Immature natural killer cell (primary cell): ENCODE measurements around the gene LRP3. TPM values are rescaled to one million over a fixed set of nuclear protein-coding genes. Genes with fewer than 3 reads are reported as not detected.

Experiments used
- DNase-seq, 3 donors: peaks; one replicate each; pipeline ENCODE4 v3.0.0; 2022; ENCODE audit warnings: mixed read lengths in 1 of 3
- H3K27ac Mint-ChIP-seq, 6 donors: one replicate each; pipeline ENCODE4 v1.8.0; 2020; ENCODE audit warnings: mixed read lengths in 6 of 6, mild to moderate bottlenecking in 5 of 6, inconsistent platforms in 4 of 6, moderate library complexity in 3 of 6
- H3K27me3 Mint-ChIP-seq, 3 donors: one replicate each; pipeline ENCODE4 v1.8.0; 2020 to 2021; ENCODE audit warnings: low read depth in 3 of 3, mild to moderate bottlenecking in 3 of 3, mixed read lengths in 3 of 3, moderate library complexity in 3 of 3, inconsistent platforms in 1 of 3
- H3K36me3 Mint-ChIP-seq, 3 donors: one replicate each; pipeline ENCODE4 v1.8.0; 2020; ENCODE audit warnings: mixed read lengths in 3 of 3, inconsistent platforms in 2 of 3, mild to moderate bottlenecking in 2 of 3
- H3K4me1 Mint-ChIP-seq, 2 donors: one replicate each; pipeline ENCODE4 v1.8.0; 2020; ENCODE audit warnings: inconsistent platforms in 2 of 2, mild to moderate bottlenecking in 2 of 2, mixed read lengths in 2 of 2, moderate library complexity in 1 of 2
- H3K4me3 Mint-ChIP-seq, 5 donors: one replicate each; pipeline ENCODE4 v1.8.0; 2020; ENCODE audit warnings: mild to moderate bottlenecking in 5 of 5, mixed read lengths in 5 of 5, inconsistent platforms in 3 of 5, moderate library complexity in 3 of 5
- H3K9me3 Mint-ChIP-seq, 6 donors: one replicate each; pipeline ENCODE4 v1.8.0; 2020; ENCODE audit warnings: mild to moderate bottlenecking in 6 of 6, mixed read lengths in 6 of 6, inconsistent platforms in 4 of 6, moderate library complexity in 3 of 6
- polyA plus RNA-seq, 3 donors: library from polyadenylated mRNA; unstranded; fragments of 300-500 nt; fragmentation: Illumina TruSeq; gene quantifications; one replicate each; pipeline ENCODE4 v1.2.3, GENCODE V29; 2021

The LRP3 gene
- polyA plus RNA-seq, 3 donors from 2014 or later = not detected

GRCh38 chr19:33246709-33247440, 52.7 kb downstream of the LRP3 start:
- Mint-ChIP-seq H3K27me3 (peaks cover 0 to 2% (median 1%) of the 10 kb centered on the region in 3 donors), H3K4me3 (no peak overlapping the region), H3K36me3 (no peaks in the 10 kb centered on the region), H3K4me1 (peaks cover 0 to 5% of the 10 kb centered on the region in 2 donors), H3K27ac (no peak overlapping the region), H3K9me3 (no peaks in the 10 kb centered on the region)
- DNase-seq = no peak

- Mint-ChIP-seq H3K4me3 (no peak overlapping the region), H3K27ac (no peak overlapping the region), H3K4me1 (peaks cover 0 to 3% of the 10 kb centered on the region in 2 donors), H3K27me3 (peaks cover 0 to 2% (median 1%) of the 10 kb centered on the region in 3 donors), H3K9me3 (no peaks in the 10 kb centered on the region), H3K36me3 (no peaks in the 10 kb centered on the region)
- no peak for DNase-seq
Measured at GRCh38 chr19:33247441-33247819, 53.3 kb downstream of the LRP3 start.

- no peaks in the 10 kb centered on the region for H3K36me3 Mint-ChIP-seq
- DNase-seq = no peak
- no peaks in the 10 kb centered on the region for H3K9me3 Mint-ChIP-seq
- H3K4me1 Mint-ChIP-seq = peaks cover 0 to 1% of the 10 kb centered on the region in 2 donors
- H3K27ac Mint-ChIP-seq = no peak overlapping the region
- no peak overlapping the region for H3K4me3 Mint-ChIP-seq
- peaks cover 0 to 2% (median 1%) of the 10 kb centered on the region in 3 donors for H3K27me3 Mint-ChIP-seq
Measured at GRCh38 chr19:33248104-33248503, 54.0 kb downstream of the LRP3 start.

DNA sequence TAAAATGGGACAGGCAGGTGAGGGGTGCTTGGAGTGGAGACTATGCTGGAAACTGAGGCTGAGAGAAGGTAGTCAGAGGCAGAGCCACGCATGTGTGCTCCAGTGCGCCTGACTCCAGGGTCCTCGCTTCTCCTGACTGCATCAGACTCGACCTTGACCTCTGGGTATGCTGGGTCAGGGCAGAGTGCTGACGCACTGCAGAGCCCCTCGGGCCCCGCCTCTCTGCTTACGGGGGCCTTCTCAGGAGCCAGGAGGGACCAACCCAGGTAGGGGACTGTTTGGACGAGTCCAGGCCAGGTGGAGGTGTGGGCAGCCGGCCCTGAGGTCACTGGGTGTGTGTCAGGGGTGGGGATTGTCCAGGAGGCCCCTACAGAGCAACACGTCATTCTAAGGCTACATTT, 54.4 kb downstream of the LRP3 start:
- Mint-ChIP-seq H3K9me3 (no peaks in the 10 kb centered on the region), H3K27me3 (peaks cover 0 to 2% (median 1%) of the 10 kb centered on the region in 3 donors), H3K4me3 (no peak overlapping the region), H3K36me3 (no peaks in the 10 kb centered on the region), H3K4me1 (no peaks in the 10 kb centered on the region), H3K27ac (no peak overlapping the region)
- no peak for DNase-seq

DNA sequence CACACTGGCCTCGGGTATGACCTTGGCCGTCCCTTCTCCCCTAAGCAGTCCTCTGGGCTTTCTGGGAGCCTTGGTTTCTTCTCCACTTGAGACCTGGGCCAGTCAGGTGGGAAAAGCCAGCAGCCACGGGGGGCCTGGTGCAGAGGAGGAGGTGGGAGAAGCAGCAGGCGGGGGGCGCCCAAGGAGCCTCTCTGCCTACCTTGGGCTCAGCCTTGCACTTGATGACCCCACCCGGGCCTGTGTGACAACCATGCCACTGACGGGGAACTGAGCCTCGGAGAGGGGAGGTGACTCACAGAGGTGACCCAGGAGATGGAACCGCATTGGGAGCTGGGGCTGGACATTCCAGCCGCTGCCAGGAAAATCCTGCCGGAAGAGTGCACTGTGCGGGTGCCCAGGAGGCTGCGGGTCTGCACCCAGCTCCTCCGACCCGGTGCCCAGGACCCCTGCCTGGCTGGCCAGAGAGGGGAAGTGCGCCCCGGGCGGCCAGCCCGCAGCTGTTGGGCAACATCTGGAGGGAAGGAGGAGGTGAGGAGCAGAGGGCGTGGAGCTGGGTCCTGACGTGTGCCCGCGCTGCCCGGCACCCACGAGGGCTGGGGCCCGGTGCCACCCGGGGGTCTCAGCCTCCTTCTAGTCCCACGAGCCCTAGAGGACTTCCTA, 55.0 kb downstream of the LRP3 start:
- Mint-ChIP-seq H3K27ac (no peak overlapping the region), H3K9me3 (no peaks in the 10 kb centered on the region)
- no peak for DNase-seq

DNA sequence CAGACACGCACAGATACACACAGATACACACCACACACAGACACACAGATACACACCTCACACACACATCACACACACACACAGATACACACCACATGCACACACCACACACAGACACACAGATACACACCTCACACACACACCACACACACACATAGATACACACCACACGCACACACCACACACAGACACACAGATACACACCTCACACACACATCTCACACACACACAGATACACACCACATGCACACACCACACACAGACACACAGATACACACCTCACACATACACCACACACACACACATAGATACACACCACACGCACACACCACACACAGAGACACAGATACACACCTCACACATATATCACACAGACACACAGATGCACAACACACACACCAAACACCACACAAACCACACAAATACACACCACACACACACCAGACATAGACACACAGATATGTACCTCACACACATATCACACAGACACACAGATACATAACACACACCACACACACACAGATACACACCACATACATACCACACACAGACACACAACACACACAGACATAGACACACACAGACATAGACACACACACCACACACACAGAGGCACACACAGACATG, 55.7 kb downstream of the LRP3 start:
- Mint-ChIP-seq H3K9me3 (no peaks in the 10 kb centered on the region), H3K27me3 (no peaks in the 10 kb centered on the region), H3K4me1 (no peaks in the 10 kb centered on the region), H3K27ac (no peak overlapping the region), H3K4me3 (no peak overlapping the region), H3K36me3 (no peaks in the 10 kb centered on the region)
- DNase-seq = no peak

More for the DNA sequence above, 55.0 kb downstream of the LRP3 start:
- H3K4me1 Mint-ChIP-seq = no peaks in the 10 kb centered on the region
- H3K4me3 Mint-ChIP-seq = no peak overlapping the region
- peaks cover 0 to 2% (median 1%) of the 10 kb centered on the region in 3 donors for H3K27me3 Mint-ChIP-seq
- no peaks in the 10 kb centered on the region for H3K36me3 Mint-ChIP-seq

DNA sequence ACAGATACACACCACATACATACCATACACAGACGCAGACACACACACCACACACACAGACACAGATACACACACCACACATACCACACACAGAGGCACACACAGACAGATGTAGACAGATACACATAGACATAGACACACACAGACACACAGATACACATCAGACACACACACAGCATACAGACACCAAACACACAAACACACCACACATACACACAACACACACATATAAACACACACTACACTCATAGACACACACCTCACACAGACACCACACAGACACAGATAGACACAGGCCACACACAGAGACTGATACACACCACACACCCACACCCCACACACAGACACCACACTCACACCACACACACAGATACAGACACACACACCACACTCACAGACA, 56.4 kb downstream of the LRP3 start:
- Mint-ChIP-seq H3K4me1 (no peaks in the 10 kb centered on the region), H3K36me3 (no peaks in the 10 kb centered on the region), H3K4me3 (no peak overlapping the region), H3K27ac (no peak overlapping the region), H3K27me3 (no peaks in the 10 kb centered on the region), H3K9me3 (no peaks in the 10 kb centered on the region)
- no peak for DNase-seq

GRCh38 chr19:33251076-33251475, 56.9 kb downstream of the LRP3 start:
- Mint-ChIP-seq H3K9me3 (no peaks in the 10 kb centered on the region), H3K27ac (no peak overlapping the region), H3K4me3 (no peak overlapping the region), H3K4me1 (no peaks in the 10 kb centered on the region), H3K36me3 (no peaks in the 10 kb centered on the region), H3K27me3 (no peaks in the 10 kb centered on the region)
- DNase-seq = no peak

- DNase-seq = no peak
- Mint-ChIP-seq H3K9me3 (no peaks in the 10 kb centered on the region), H3K27ac (no peak overlapping the region), H3K27me3 (no peaks in the 10 kb centered on the region), H3K36me3 (no peaks in the 10 kb centered on the region), H3K4me3 (no peak overlapping the region), H3K4me1 (no peaks in the 10 kb centered on the region)
Measured at GRCh38 chr19:33251526-33252090, 57.5 kb downstream of the LRP3 start.

DNA sequence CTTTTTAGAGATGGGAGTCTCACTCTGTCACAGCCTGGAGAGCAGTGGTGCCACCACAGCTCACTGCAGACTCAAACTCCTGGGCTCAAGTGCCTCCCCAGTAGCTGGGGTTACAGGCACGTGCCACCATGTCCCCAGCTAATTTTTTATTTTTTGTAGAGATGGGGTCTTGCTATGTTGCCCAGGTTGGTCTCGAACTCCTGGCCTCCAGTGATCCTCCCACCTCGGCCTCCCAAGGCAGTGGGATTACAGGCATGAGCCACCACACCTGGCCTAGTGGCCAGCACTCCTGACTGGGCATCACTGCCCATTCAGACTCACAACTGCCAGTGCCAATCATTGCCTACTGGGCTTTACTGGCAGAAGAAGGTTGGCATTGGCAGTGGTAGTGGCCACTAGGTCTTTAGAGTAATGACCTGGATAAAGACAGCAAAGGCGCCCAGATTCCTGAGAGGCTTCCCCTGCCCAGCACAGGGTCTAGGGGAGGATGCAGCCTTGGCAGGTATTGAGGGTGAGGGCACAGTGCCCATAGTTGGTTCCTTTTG, 58.4 kb downstream of the LRP3 start:
- no peak overlapping the region for H3K4me3 Mint-ChIP-seq
- no peaks in the 10 kb centered on the region for H3K4me1 Mint-ChIP-seq
- H3K27me3 Mint-ChIP-seq = no peaks in the 10 kb centered on the region
- H3K27ac Mint-ChIP-seq = no peak overlapping the region
- no peak for DNase-seq
- H3K36me3 Mint-ChIP-seq = no peaks in the 10 kb centered on the region
- no peaks in the 10 kb centered on the region for H3K9me3 Mint-ChIP-seq

DNA sequence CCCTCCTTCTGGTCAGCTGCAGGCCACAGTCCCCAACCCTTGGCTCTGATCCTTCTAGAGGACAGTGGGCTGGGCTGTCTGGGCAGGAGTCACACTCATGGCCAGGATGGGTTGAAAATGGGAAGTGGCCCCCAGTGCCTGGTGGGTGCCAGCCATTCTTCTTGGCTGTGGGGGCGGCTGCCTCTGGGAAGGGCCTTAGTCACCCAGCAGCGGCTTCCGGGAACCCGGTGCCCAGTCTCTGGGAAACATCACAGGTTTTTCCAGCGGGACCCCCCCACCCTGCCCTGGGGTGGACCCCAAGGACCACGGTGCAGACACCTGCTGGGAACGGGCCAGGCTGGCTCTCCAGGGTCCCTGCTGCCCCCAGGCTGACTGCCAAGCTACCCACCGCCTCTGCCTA, 58.8 kb downstream of the LRP3 start:
- Mint-ChIP-seq H3K4me1 (no peaks in the 10 kb centered on the region), H3K4me3 (no peak overlapping the region), H3K36me3 (no peaks in the 10 kb centered on the region), H3K27ac (no peak overlapping the region), H3K9me3 (no peaks in the 10 kb centered on the region), H3K27me3 (peaks cover 0 to 1% (median under 1%) of the 10 kb centered on the region in 3 donors)
- DNase-seq = no peak

DNA sequence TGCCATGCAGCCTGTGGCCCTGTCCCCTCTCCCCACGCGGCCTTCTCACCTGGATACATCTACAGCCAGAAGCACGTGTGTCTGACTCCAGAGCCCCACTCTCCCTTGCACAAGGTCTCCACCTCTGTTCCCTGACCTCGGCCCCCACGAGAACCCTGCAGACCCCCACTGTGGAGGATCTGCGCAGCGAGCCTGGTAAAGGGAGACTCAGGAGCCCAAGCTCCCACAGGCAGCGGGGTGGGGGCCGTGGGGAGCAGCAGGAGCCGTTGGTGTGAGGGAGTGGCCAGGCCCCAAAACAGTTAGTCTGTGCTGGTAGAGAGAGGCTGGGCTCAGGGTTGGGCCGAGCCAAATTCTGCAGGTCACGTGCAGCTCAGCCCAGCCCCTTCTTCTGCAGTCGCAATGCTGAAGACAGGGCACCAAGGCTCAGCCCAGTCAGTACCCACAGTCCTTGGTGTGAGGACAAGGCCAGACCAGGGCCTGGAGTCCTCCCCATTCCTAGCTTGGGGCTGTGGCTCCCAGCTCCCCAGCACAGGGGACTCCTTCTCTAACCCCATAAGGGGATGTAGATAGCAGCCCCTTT, 60.2 kb downstream of the LRP3 start:
- Mint-ChIP-seq H3K9me3 (no peaks in the 10 kb centered on the region), H3K4me1 (peaks cover 0 to under 1% of the 10 kb centered on the region in 2 donors), H3K36me3 (no peaks in the 10 kb centered on the region), H3K27ac (no peak overlapping the region), H3K4me3 (no peak overlapping the region), H3K27me3 (peaks cover 0 to 3% (median 2%) of the 10 kb centered on the region in 3 donors)
- DNase-seq = no peak

GRCh38 chr19:33255781-33256180, 61.7 kb downstream of the LRP3 start:
- H3K4me1 Mint-ChIP-seq = peaks cover 11 to 15% of the 10 kb centered on the region in 2 donors
- DNase-seq = no peak
- H3K36me3 Mint-ChIP-seq = no peaks in the 10 kb centered on the region
- H3K4me3 Mint-ChIP-seq = no peak overlapping the region
- H3K9me3 Mint-ChIP-seq = no peaks in the 10 kb centered on the region
- peaks cover 0 to 3% (median 2%) of the 10 kb centered on the region in 3 donors for H3K27me3 Mint-ChIP-seq
- H3K27ac Mint-ChIP-seq = no peak overlapping the region
